NCI-H748 (cell line): Measurements from ENCODE around the gene FBXL19.

Source experiments
- DNase-seq: peaks from one replicate; lab custom pipeline; 2025; ENCODE audit not compliant: unreplicated experiment; lab: John Stamatoyannopoulos, UW

FBXL19 gene

GRCh38 chr16:30963925-30964511 lies 40.6 kb downstream of the FBXL19 start:
- DNase-seq: no peak

GRCh38 chr16:30964574-30965226 lies 41.3 kb downstream of the FBXL19 start:
- no peak for DNase-seq

- DNase-seq: no peak
These were observed 42.1 kb downstream of the FBXL19 start for GRCh38 chr16:30965436-30965835.

GRCh38 chr16:30966033-30966619 lies 42.8 kb downstream of the FBXL19 start:
- DNase-seq: no peak

- no peak for DNase-seq
These were observed 44.4 kb downstream of the FBXL19 start for GRCh38 chr16:30967795-30968194.

- no peak for DNase-seq
These were observed 46.0 kb downstream of the FBXL19 start for GRCh38 chr16:30969246-30969842.

- no peak for DNase-seq
These were observed 47.9 kb downstream of the FBXL19 start for GRCh38 chr16:30971298-30971697.

GRCh38 chr16:30972872-30973271 lies 49.5 kb downstream of the FBXL19 start:
- no peak for DNase-seq

GRCh38 chr16:30974348-30974747 lies 51.0 kb downstream of the FBXL19 start:
- DNase-seq: no peak

GRCh38 chr16:30976486-30976885 lies 53.1 kb downstream of the FBXL19 start:
- DNase-seq: no peak

GRCh38 chr16:30977502-30977901 lies 54.1 kb downstream of the FBXL19 start:
- DNase-seq: no peak

- DNase-seq: no peak
These were observed 56.0 kb downstream of the FBXL19 start for GRCh38 chr16:30979170-30980022.

GRCh38 chr16:30980023-30980371 lies 56.6 kb downstream of the FBXL19 start:
- no peak for DNase-seq

GRCh38 chr16:30980434-30980833 lies 57.1 kb downstream of the FBXL19 start:
- DNase-seq: no peak

- DNase-seq: no peak
These were observed 57.6 kb downstream of the FBXL19 start for GRCh38 chr16:30980959-30981358.

GRCh38 chr16:30982548-30983288 lies 59.3 kb downstream of the FBXL19 start:
- DNase-seq: no peak

GRCh38 chr16:30983289-30983889 lies 60.0 kb downstream of the FBXL19 start:
- DNase-seq: no peak

GRCh38 chr16:30983898-30984610 lies 60.7 kb downstream of the FBXL19 start:
- DNase-seq: no peak

GRCh38 chr16:30984669-30985400 lies 61.5 kb downstream of the FBXL19 start, which contains the start of gene HSD3B7:
TSS of gene HSD3B7 (plus strand) at chr16:30985207. CDS start at chr16:30985659, 452 bp downstream.
- peak; percentile 64 for DNase-seq
